ENCODE data around the gene SEPHS2.
"Not testable (repeated sequence)": the region's sequence is repeated elsewhere in the genome, so short reads cannot be mapped to it uniquely, and the experiment has no call there.

SEPHS2 gene

GRCh38 chr16:30398661-30399434, 46.8 kb downstream of the SEPHS2 start:
- no peak for DNase-seq (ENCODE audit: low spot score)

GRCh38 chr16:30397776-30398660, 47.7 kb downstream of the SEPHS2 start:
- no peak for DNase-seq (ENCODE audit: low spot score)

GRCh38 chr16:30397056-30397455, 48.6 kb downstream of the SEPHS2 start:
- DNase-seq (ENCODE audit: low spot score): no peak

- not testable (repeated sequence) for DNase-seq (ENCODE audit: low spot score)
These were observed 49.0 kb downstream of the SEPHS2 start for GRCh38 chr16:30396627-30397026.

GRCh38 chr16:30395992-30396585, 49.6 kb downstream of the SEPHS2 start:
- no peak for DNase-seq (ENCODE audit: low spot score)

- peak; percentile 91 for DNase-seq (ENCODE audit: low spot score)
These were observed 50.3 kb downstream of the SEPHS2 start, which contains the start of gene ZNF48 for GRCh38 chr16:30395155-30395991. ZNF48 (plus strand) TSS chr16:30395420; CDS start chr16:30395795, 375 bp downstream.

- DNase-seq (ENCODE audit: low spot score): peak; percentile 51
These were observed 51.0 kb downstream of the SEPHS2 start for GRCh38 chr16:30394592-30395154.

Data from AG08396 (cell line).